Ovary (tissue), 3 donors: Measurements from ENCODE around the gene MYL11.

Source experiments
- POLR2A ChIP-seq: fragments of 450-650 bp; IDR thresholded peaks from one replicate; pipeline ENCODE4 v1.6.1; 2017; ENCODE audit warnings: antibody characterized with exemption, mild to moderate bottlenecking, moderate library complexity
- TF ChIP-seq, protein P1 (sequence below), 3 donors: fragments of 450-650 bp in 2 of 3; fragments of 200-600 bp in 1 of 3; IDR thresholded peaks; one replicate each; pipeline versions ENCODE4 v1.5.1 to v1.8.0; 2016 to 2022; ENCODE audit warnings: antibody characterized with exemption in 3 of 3, mild to moderate bottlenecking in 1 of 3
- donor health status: DM: no; HTN: no; CAD: no.

DNA sequence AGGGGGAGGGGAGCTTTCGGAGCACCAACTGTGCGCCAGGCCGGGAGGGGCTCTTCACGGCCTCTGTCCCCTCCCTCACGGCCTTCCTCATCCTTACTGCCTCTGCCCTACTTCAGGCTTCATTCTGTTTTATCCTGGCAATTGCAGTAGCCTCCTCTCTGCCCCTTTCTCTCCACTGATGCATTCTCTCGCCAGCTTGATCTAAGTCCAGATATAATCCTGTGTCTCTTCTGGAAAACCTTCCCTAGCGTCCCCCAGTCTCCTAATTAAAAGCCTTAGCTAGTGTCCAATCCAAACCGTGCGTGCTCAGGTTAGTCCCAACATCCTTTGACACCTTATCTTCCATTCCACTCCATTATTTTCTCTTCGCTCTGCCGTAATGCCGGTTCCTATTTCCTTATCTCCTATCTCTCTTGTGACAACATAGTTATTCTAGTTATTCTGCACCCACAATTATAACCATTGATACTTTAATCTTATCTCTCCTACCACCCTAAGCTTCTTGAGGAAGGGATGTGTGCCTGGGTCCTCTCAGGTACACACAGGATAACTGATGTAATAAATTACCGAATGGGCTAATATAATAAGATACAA is 21.5 kb downstream of the MYL11 start:
- TF ChIP-seq, protein P1, sequence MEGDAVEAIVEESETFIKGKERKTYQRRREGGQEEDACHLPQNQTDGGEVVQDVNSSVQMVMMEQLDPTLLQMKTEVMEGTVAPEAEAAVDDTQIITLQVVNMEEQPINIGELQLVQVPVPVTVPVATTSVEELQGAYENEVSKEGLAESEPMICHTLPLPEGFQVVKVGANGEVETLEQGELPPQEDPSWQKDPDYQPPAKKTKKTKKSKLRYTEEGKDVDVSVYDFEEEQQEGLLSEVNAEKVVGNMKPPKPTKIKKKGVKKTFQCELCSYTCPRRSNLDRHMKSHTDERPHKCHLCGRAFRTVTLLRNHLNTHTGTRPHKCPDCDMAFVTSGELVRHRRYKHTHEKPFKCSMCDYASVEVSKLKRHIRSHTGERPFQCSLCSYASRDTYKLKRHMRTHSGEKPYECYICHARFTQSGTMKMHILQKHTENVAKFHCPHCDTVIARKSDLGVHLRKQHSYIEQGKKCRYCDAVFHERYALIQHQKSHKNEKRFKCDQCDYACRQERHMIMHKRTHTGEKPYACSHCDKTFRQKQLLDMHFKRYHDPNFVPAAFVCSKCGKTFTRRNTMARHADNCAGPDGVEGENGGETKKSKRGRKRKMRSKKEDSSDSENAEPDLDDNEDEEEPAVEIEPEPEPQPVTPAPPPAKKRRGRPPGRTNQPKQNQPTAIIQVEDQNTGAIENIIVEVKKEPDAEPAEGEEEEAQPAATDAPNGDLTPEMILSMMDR (IDR thresholded peaks at IDR 0.05) = no peak
- no peak for TF ChIP-seq POLR2A
